ENCODE results near the gene RGS12. TPM values are rescaled to one million over a fixed set of nuclear protein-coding genes. Genes with fewer than 3 reads are reported as not detected.

RGS12 gene
- total and polyA plus RNA-seq, 2 of the 8 experiments (the other 6 are each of a cell fraction or from before 2014, with no cell fraction given), result 6.0 to 16.4 TPM

GRCh38 chr4:3310301-3311094 is 17.7 kb downstream of the RGS12 start:
- Histone ChIP-seq H2BK12ac (ENCODE audit: low read depth, low read length) (0 out of 2 replicates have a peak overlapping the region, but pooled peaks have one; percentile 17), H3K9me3 (ENCODE audit: insufficient read depth in 2 of 2, low read depth in 1 of 2, low read length in 1 of 2) (no peaks in the 10 kb centered on the region), H3K36me3 (ENCODE audit: control insufficient read depth in 2 of 4, insufficient read depth in 4 of 4, low read length in 3 of 4) (no peaks in the 10 kb centered on the region), H4K5ac (ENCODE audit: insufficient read length, low read depth, low read length) (no peak overlapping the region), H3K79me1 (ENCODE audit: low read depth, low read length) (peaks cover 21% of the 10 kb centered on the region), H2BK5ac (ENCODE audit: low read depth, low read length) (no peak overlapping the region), H3K23ac (ENCODE audit: insufficient read length) (no peak overlapping the region), H3K18ac (ENCODE audit: extremely low read depth, low read length) (no peak overlapping the region), H3K27me3 (replicated peaks in 1 of 4; ENCODE audit: control insufficient read depth in 3 of 4, extremely low read depth in 1 of 4, insufficient read depth in 3 of 4, low read length in 3 of 4) (no peaks in the 10 kb centered on the region), H3K4me3 (ENCODE audit: extremely low read depth in 1 of 4, insufficient read depth in 2 of 4, low read depth in 3 of 4, low read length in 4 of 4) (no peak overlapping the region; a peak in 2 of 8 replicates), H3K9ac (replicated peaks in 1 of 4; ENCODE audit: extremely low read depth in 1 of 4, low read depth in 3 of 4, low read length in 3 of 4) (no peak overlapping the region), H2BK120ac (replicated peaks; ENCODE audit: low read depth, low read length) (no peak overlapping the region), H4K8ac (ENCODE audit: extremely low read depth, insufficient read depth, low read length) (no peak overlapping the region), H3K4ac (replicated peaks; ENCODE audit: insufficient read length, low read depth, low read length) (no peak overlapping the region), H3K4me1 (replicated peaks in 1 of 4; ENCODE audit: control insufficient read depth in 3 of 4, insufficient read depth in 4 of 4, low read length in 3 of 4) (peaks cover 0 to 5% (median 1%) of the 10 kb centered on the region in 4 experiments; a peak in 3 of 7 replicates), H4K91ac (replicated peaks; ENCODE audit: insufficient read length, low read length) (no peak overlapping the region), H3K79me2 (ENCODE audit: control insufficient read depth in 1 of 2, insufficient read depth in 2 of 2, low read length in 2 of 2) (peaks cover 0 to 3% of the 10 kb centered on the region in 2 experiments; a peak in 1 of 4 replicates), H3K23me2 (ENCODE audit: low read depth, low read length) (no peaks in the 10 kb centered on the region), H2BK20ac (ENCODE audit: low read length) (no peak overlapping the region), H3K56ac (replicated peaks; ENCODE audit: insufficient read length, low read depth, low read length) (no peak overlapping the region), H2AK5ac (ENCODE audit: low read depth, low read length) (0 out of 2 replicates have a peak overlapping the region, but pooled peaks have one; percentile 65), H3K27ac (ENCODE audit: low read depth, low read length) (no peak overlapping the region), H3K14ac (ENCODE audit: insufficient read length) (no peak overlapping the region), H3K4me2 (ENCODE audit: insufficient read depth in 1 of 2, low read depth in 2 of 2, low read length in 2 of 2) (no peak overlapping the region), H2AFZ (ENCODE audit: low read length) (no peak overlapping the region), H2BK15ac (ENCODE audit: low read length) (no peak overlapping the region), H4K20me1 (replicated peaks in 1 of 2; ENCODE audit: control insufficient read depth in 1 of 2, insufficient read depth in 2 of 2, low read length in 2 of 2) (peaks cover 12 to 13% of the 10 kb centered on the region in 2 experiments)
- DNase-seq (ENCODE audit: low read depth in 1 of 2, low spot score in 2 of 2), result no peak
- ChIA-PET POLR2A (ENCODE audit: partially characterized antibody) (interaction anchor here (1.4 kb wide), 1 partner anchor 8 kb away, joined by 3 read pairs; no protein-coding TSS in a partner anchor), CTCF (ENCODE audit: partially characterized antibody) (interaction anchor here (1.1 to 3.0 kb wide), 3 partner anchors 8 to 15 kb away, joined by 3 to 31 read pairs (median 4); no protein-coding TSS in a partner anchor)
- 92% methylated on average over 18 of the region's 21 CpGs; no CpG with 5 or more reads in 1 of the 2 experiments for WGBS, 2 experiments (ENCODE audit: extremely low coverage in 1 of 2, insufficient coverage in 1 of 2, insufficient read length in 1 of 2, insufficient replicate concordance in 2 of 2, low coverage in 1 of 2, low lambda C conversion rate in 2 of 2, missing lambda C conversion rate in 1 of 2)
- no peak for FAIRE-seq
- TF ChIP-seq JUN (IDR thresholded peaks at IDR 0.05; ENCODE audit: low read depth, low read length), result no peak
- no peak for TF ChIP-seq RBBP5 (IDR thresholded peaks at IDR 0.05; ENCODE audit: borderline replicate concordance, low read depth, low read length)
- TF ChIP-seq TEAD4 (IDR thresholded peaks at IDR 0.05; ENCODE audit: low read depth, low read length), result no peak
- TF ChIP-seq CBX8 (IDR thresholded peaks at IDR 0.05; ENCODE audit: borderline replicate concordance, low read depth, low read length), result no peak
- TF ChIP-seq BACH1 (IDR thresholded peaks at IDR 0.05; ENCODE audit: low read length), result no peak
- no peak for TF ChIP-seq POU5F1 (IDR thresholded peaks at IDR 0.05; ENCODE audit: low read depth, low read length)
- no peak for TF ChIP-seq CTCF (IDR thresholded peaks at IDR 0.05; ENCODE audit: control extremely low read depth in 1 of 3, insufficient read depth in 1 of 3, low read depth in 1 of 3, low read length in 3 of 3)
- no peak for TF ChIP-seq NANOG (IDR thresholded peaks at IDR 0.05; ENCODE audit: insufficient read depth, low read depth, low read length, poor library complexity, severe bottlenecking)
- TF ChIP-seq TCF12 (IDR thresholded peaks at IDR 0.05; ENCODE audit: low read depth, low read length), result no peak
- TF ChIP-seq CEBPB (IDR thresholded peaks at IDR 0.05; ENCODE audit: low read depth, low read length), result no peak

Data from H1 (cell line).